Measurements from ENCODE around the gene KCNIP2.
A peak's percentile ranks its signal among the peaks of the same experiment; 100 is the strongest.

KCNIP2 gene

GRCh38 chr10:101843032-101844021 is at the start of gene KCNIP2:
KCNIP2 (minus strand) TSS chr10:101843800; CDS start chr10:101843568, 232 bp downstream.
- peaks cover 15% of the 10 kb centered on the region for H3K27me3 Mint-ChIP-seq
- H3K9me3 Mint-ChIP-seq = no peaks in the 10 kb centered on the region
- peak within 1 kb of the TSS; percentile 9 for H3K27ac Mint-ChIP-seq
- peak within 1 kb of the TSS; percentile 63 for H3K4me3 Mint-ChIP-seq
- H3K4me1 Mint-ChIP-seq (ENCODE audit: low read depth) = peaks cover 44% of the 10 kb centered on the region
- H3K36me3 Mint-ChIP-seq (ENCODE audit: low read depth) = no peaks in the 10 kb centered on the region

GRCh38 chr10:101892782-101893391 is 49.3 kb upstream of the KCNIP2 start:
- Mint-ChIP-seq H3K36me3 (ENCODE audit: low read depth) (peaks cover 4% of the 10 kb centered on the region), H3K27ac (no peak overlapping the region), H3K9me3 (no peaks in the 10 kb centered on the region), H3K27me3 (no peaks in the 10 kb centered on the region), H3K4me3 (no peak overlapping the region), H3K4me1 (ENCODE audit: low read depth) (peaks cover 37% of the 10 kb centered on the region)

- H3K27me3 Mint-ChIP-seq = no peaks in the 10 kb centered on the region
- H3K9me3 Mint-ChIP-seq = no peaks in the 10 kb centered on the region
- H3K36me3 Mint-ChIP-seq (ENCODE audit: low read depth) = peaks cover 13% of the 10 kb centered on the region
- H3K27ac Mint-ChIP-seq = peak overlapping the region; percentile 9
- H3K4me1 Mint-ChIP-seq (ENCODE audit: low read depth) = peaks cover 17% of the 10 kb centered on the region
- H3K4me3 Mint-ChIP-seq = no peak overlapping the region
These were observed 45.9 kb upstream of the KCNIP2 start for GRCh38 chr10:101889256-101890210.

GRCh38 chr10:101888251-101888949 is 44.8 kb upstream of the KCNIP2 start:
- Mint-ChIP-seq H3K9me3 (no peaks in the 10 kb centered on the region), H3K27ac (no peak overlapping the region)

GRCh38 chr10:101887775-101888174 is 44.2 kb upstream of the KCNIP2 start:
- Mint-ChIP-seq H3K4me1 (ENCODE audit: low read depth) (peaks cover 14% of the 10 kb centered on the region), H3K9me3 (no peaks in the 10 kb centered on the region), H3K27me3 (no peaks in the 10 kb centered on the region), H3K4me3 (no peak overlapping the region), H3K36me3 (ENCODE audit: low read depth) (peaks cover 13% of the 10 kb centered on the region), H3K27ac (no peak overlapping the region)

More at GRCh38 chr10:101888251-101888949, 44.8 kb upstream of the KCNIP2 start:
- Mint-ChIP-seq H3K4me1 (ENCODE audit: low read depth) (peaks cover 14% of the 10 kb centered on the region), H3K4me3 (no peak overlapping the region), H3K36me3 (ENCODE audit: low read depth) (peaks cover 13% of the 10 kb centered on the region), H3K27me3 (no peaks in the 10 kb centered on the region)

- H3K4me3 Mint-ChIP-seq = no peak overlapping the region
- no peaks in the 10 kb centered on the region for H3K9me3 Mint-ChIP-seq
- H3K4me1 Mint-ChIP-seq (ENCODE audit: low read depth) = peaks cover 14% of the 10 kb centered on the region
- H3K27me3 Mint-ChIP-seq = no peaks in the 10 kb centered on the region
- H3K36me3 Mint-ChIP-seq (ENCODE audit: low read depth) = peaks cover 13% of the 10 kb centered on the region
- H3K27ac Mint-ChIP-seq = no peak overlapping the region
These were observed 43.1 kb upstream of the KCNIP2 start for GRCh38 chr10:101886521-101887312.

GRCh38 chr10:101881036-101881774 is 37.6 kb upstream of the KCNIP2 start:
- Mint-ChIP-seq H3K4me3 (no peak overlapping the region), H3K27me3 (no peaks in the 10 kb centered on the region), H3K4me1 (ENCODE audit: low read depth) (peaks cover 3% of the 10 kb centered on the region), H3K36me3 (ENCODE audit: low read depth) (peaks cover 8% of the 10 kb centered on the region), H3K27ac (no peak overlapping the region), H3K9me3 (no peaks in the 10 kb centered on the region)

- H3K9me3 Mint-ChIP-seq = no peaks in the 10 kb centered on the region
- peaks cover 10% of the 10 kb centered on the region for H3K4me1 Mint-ChIP-seq (ENCODE audit: low read depth)
- peaks cover 9% of the 10 kb centered on the region for H3K36me3 Mint-ChIP-seq (ENCODE audit: low read depth)
- no peak overlapping the region for H3K4me3 Mint-ChIP-seq
- H3K27me3 Mint-ChIP-seq = no peaks in the 10 kb centered on the region
- no peak overlapping the region for H3K27ac Mint-ChIP-seq
These were observed 36.6 kb upstream of the KCNIP2 start for GRCh38 chr10:101880232-101880573.

GRCh38 chr10:101879456-101880231 is 36.0 kb upstream of the KCNIP2 start:
- Mint-ChIP-seq H3K27ac (no peak overlapping the region), H3K4me3 (no peak overlapping the region), H3K4me1 (ENCODE audit: low read depth) (peaks cover 14% of the 10 kb centered on the region), H3K27me3 (no peaks in the 10 kb centered on the region), H3K36me3 (ENCODE audit: low read depth) (peaks cover 9% of the 10 kb centered on the region), H3K9me3 (no peaks in the 10 kb centered on the region)

GRCh38 chr10:101878869-101879268 is 35.3 kb upstream of the KCNIP2 start:
- Mint-ChIP-seq H3K27ac (no peak overlapping the region), H3K4me3 (no peak overlapping the region), H3K27me3 (no peaks in the 10 kb centered on the region), H3K4me1 (ENCODE audit: low read depth) (peaks cover 14% of the 10 kb centered on the region), H3K9me3 (no peaks in the 10 kb centered on the region), H3K36me3 (ENCODE audit: low read depth) (peaks cover 9% of the 10 kb centered on the region)

- H3K4me3 Mint-ChIP-seq = no peak overlapping the region
- H3K36me3 Mint-ChIP-seq (ENCODE audit: low read depth) = peaks cover 17% of the 10 kb centered on the region
- no peaks in the 10 kb centered on the region for H3K27me3 Mint-ChIP-seq
- no peak overlapping the region for H3K27ac Mint-ChIP-seq
- H3K4me1 Mint-ChIP-seq (ENCODE audit: low read depth) = peaks cover 14% of the 10 kb centered on the region
- H3K9me3 Mint-ChIP-seq = no peaks in the 10 kb centered on the region
These were observed 31.6 kb upstream of the KCNIP2 start for GRCh38 chr10:101875068-101875688.

GRCh38 chr10:101874252-101874651 is 30.7 kb upstream of the KCNIP2 start:
- Mint-ChIP-seq H3K9me3 (no peaks in the 10 kb centered on the region), H3K4me1 (ENCODE audit: low read depth) (peaks cover 11% of the 10 kb centered on the region), H3K4me3 (no peak overlapping the region), H3K36me3 (ENCODE audit: low read depth) (peaks cover 17% of the 10 kb centered on the region), H3K27ac (no peak overlapping the region), H3K27me3 (no peaks in the 10 kb centered on the region)

Data from stimulated activated naive CD8-positive, alpha-beta T cell treated with anti-CD3 and anti-CD28 coated beads, Interleukin-15, Interleukin-2, amounts not matched to agents 100 ng/mL and 50 ng/mL, for 24 hours (primary cell).